Spleen (tissue), 7 donors: ENCODE data around the gene BCAT1.

ENCODE experiments used
- POLR2A ChIP-seq, 3 donors: fragments of 450-650 bp; IDR thresholded peaks; one replicate each; pipeline ENCODE4 v1.5.1; 2017; ENCODE audit warnings: antibody characterized with exemption in 3 of 3, mild to moderate bottlenecking in 1 of 3
- POLR2AphosphoS5 ChIP-seq, 3 donors: sonication (generic); formaldehyde crosslinking; IDR thresholded peaks; one replicate each; pipeline ENCODE4 v1.5.1; 2017; ENCODE audit warnings: antibody characterized with exemption in 3 of 3
- TF ChIP-seq, protein P1 (sequence below), 11 experiments: fragments of 200-600 bp in 7 of 11; fragments of 450-650 bp in 4 of 11; sonication (generic) in 4 of 11; IDR thresholded peaks in 8 of 11; conservative IDR thresholded peaks in 3 of 11; 1 replicate in 7 of 11; 2 replicates in 4 of 11; pipeline versions ENCODE4 v1.4.0 to v1.8.0; 2016 to 2021; ENCODE audit warnings: antibody characterized with exemption in 11 of 11, inconsistent platforms in 4 of 11, mild to moderate bottlenecking in 1 of 11
- donor health status: DM: no; HTN: no; CAD: no; lungs with moderate emphysema.
- donor health status: DM: no; HTN: no; CAD: no.
- donor health status: DM: no; HTN: no; CAD: no.

- no peak for TF ChIP-seq POLR2A (IDR thresholded peaks at IDR 0.05)
- TF ChIP-seq, protein P1, sequence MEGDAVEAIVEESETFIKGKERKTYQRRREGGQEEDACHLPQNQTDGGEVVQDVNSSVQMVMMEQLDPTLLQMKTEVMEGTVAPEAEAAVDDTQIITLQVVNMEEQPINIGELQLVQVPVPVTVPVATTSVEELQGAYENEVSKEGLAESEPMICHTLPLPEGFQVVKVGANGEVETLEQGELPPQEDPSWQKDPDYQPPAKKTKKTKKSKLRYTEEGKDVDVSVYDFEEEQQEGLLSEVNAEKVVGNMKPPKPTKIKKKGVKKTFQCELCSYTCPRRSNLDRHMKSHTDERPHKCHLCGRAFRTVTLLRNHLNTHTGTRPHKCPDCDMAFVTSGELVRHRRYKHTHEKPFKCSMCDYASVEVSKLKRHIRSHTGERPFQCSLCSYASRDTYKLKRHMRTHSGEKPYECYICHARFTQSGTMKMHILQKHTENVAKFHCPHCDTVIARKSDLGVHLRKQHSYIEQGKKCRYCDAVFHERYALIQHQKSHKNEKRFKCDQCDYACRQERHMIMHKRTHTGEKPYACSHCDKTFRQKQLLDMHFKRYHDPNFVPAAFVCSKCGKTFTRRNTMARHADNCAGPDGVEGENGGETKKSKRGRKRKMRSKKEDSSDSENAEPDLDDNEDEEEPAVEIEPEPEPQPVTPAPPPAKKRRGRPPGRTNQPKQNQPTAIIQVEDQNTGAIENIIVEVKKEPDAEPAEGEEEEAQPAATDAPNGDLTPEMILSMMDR (IDR thresholded peaks at IDR 0.05 in 8 of 11, conservative IDR thresholded peaks at IDR 0.05 in 3 of 11): no peak
- no peak for TF ChIP-seq POLR2AphosphoS5 (IDR thresholded peaks at IDR 0.05)
Measured at GRCh38 chr12:24854908-24855307, 94.0 kb downstream of the BCAT1 start.
